Inflammatory macrophage treated with lipopolysaccharide for 1 hour (primary cell): ENCODE data around the gene ARHGAP11B.
"Not testable (repeated sequence)": the region's sequence is repeated elsewhere in the genome, so short reads cannot be mapped to it uniquely, and the experiment has no call there.

Source experiments
- DNase-seq, 2 donors: peaks; one replicate each; pipeline ENCODE4 v3.0.0-alpha.2; 2020 to 2022

ARHGAP11B gene

DNA sequence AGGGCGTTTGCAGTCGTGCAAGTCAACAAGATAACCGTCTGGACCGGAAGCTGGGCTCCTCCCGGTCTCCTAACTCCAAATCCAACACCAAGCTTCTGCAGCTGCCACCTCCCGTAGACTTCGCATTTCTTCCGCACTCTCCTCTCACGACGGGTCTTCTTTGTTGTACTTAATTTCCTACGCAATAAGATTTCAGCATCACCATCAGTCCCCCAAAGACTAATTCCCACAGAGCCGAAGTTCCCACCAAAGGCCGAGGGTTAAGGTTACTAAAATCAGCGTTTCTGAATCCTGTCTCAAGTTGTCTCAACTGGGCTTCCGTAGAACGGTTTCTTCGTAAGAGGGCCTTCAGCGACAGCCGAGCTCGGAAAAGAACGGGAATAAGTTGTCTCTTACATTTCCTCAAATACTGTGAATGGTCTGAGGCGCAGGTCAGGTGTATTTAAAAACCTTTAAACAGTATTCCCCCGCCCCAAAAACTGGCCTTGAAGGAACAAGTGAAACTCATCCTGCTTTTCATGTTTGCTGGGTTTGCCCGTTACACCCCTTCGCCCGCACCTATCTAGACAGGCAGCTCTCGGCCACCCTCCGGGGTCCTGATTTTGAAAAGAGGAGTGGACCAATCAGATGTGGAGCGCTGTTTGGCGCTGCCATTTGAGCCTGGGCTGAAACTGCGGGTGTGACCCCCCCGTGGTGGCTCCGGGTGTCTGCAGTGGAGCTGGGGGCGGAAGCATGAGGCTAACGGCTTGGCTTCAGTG lies at the start of gene ARHGAP11B:
Gene ARHGAP11B, plus strand, starts transcription at position 693 of the 758 bp plus-strand sequence.
- DNase-seq: peak; percentile 92 to 97

DNA sequence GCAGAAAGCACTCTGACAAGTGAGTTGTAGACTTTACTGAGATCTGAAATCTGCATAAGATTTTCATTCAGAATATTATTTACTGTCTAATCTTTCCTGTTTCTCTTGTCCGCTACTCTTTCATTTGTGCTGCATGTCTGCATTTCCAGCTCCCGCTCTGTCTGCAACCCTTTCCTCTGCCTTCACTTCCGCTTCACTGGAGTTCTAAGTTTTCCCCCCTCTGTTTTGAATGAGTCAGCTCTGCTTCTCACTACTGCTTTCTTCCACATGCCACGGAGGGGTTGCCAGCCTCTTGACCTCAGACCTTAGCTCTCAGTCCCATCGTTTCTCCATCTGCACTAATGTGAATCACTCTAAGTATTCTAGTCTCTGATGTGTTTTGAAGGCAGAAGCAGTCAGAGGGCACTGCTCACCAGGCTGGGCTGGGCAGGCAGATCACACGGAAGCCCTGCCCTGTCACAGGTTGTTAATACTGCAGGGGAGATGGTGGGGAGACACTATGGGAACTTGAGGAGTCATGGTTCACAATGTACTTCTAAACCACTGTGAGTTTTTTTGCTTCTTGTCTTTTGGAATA lies 46.4 kb upstream of the ARHGAP11B start:
- not testable (repeated sequence) for DNase-seq

DNA sequence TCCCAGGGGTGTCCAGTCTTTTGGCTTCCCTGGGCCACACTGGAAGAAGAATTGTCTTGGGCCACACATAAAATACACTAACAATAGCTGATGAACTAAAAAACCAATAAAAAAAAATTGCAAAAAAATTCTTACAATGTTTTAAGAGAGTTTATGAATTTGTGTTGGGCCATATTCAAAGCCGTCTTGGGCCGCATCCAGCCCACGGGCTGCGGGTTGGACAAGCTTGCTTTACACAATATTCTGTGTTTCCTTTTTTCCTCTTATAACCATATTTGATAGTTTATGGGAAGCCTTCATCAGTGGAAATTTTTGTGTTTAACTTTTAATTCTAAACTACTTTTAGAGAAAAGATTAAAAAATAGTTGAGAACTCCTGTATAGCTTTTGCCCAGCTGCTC lies 45.2 kb upstream of the ARHGAP11B start:
- DNase-seq: not testable (repeated sequence)

DNA sequence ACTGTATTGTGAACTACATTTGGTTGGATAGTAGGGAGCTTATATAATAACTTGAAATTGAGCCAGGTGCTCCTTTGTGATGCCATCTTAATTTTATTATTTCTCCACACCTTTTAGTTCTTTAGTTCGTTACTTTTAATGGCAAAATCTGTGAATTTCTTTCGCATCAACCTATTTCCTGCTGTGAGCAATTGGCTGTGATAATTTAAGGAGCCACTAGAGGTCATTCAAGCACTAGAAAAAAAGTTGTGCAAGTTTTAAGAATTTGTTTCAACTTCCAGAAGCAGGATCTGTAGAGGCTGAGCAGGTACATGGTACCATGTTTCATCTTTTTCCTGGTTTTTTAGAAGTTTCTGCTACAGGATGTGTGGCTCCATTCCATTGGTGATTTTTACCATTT lies 27.0 kb upstream of the ARHGAP11B start:
- not testable (repeated sequence) for DNase-seq

DNA sequence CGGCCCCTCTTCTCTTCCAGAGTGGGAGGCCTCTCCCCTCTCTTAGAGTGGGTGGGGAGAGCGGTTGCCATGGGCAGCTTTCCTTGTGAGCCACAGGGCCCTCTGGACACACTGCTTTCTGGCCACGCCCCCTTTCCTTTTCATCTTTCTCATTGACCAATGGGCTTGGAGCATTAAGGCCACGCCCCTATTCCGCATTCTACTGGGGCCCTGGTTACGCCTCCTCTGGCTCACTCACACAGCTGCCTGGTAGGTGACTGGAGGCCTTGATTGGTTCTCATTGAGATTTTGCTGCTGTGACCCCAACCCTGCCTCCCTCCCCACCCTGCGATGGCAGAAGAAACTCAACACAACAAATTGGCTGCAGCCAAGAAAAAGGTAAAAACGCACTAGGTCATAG lies 22.1 kb upstream of the ARHGAP11B start, which contains the start of gene GOLGA8H:
Gene GOLGA8H, plus strand, starts transcription at position 233 of the 400 bp plus-strand sequence. Its CDS starts 98 bp downstream, at position 331.
- DNase-seq: not testable (repeated sequence)

DNA sequence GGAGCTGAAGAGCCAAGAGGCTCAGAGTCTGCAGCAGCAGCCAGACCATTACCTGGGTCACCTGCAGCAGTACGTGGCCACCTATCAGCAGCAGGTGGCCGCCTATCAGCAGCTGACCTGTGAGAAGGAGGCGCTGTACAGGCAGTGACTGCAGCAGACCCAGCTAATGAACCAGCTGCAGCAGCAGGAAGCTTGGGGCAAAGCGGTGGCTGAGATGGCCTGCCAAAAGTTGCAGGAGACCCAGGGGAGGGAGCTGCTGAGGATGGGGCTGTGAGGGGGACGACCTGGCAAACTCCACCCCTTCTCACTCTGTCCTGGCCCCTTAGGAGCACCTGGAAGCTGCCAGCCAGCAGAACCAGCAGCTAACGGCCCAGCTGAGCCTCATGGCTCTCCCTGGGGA lies 13.7 kb upstream of the ARHGAP11B start:
- DNase-seq: not testable (repeated sequence)

DNA sequence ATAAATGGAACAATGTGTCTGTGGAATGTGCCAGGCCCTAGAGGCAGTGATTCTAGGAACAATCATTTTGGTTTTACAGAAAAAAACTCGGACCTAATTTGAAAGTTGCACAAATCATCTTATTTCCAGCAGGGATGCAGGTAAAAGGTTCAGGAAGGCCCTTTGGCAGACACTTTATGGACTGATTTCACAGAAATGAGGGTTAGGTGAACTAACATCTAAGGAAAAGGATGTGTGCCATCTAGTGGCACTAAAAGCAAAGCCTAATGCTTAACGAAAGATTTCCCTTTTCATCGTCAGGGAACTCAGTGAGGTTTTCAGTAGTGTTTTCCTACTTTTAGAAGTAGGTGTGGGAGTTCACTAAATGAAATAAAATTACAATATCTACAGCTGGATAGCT lies 4.6 kb upstream of the ARHGAP11B start:
- peak in 1 of 2 donors; percentile 11 for DNase-seq

DNA sequence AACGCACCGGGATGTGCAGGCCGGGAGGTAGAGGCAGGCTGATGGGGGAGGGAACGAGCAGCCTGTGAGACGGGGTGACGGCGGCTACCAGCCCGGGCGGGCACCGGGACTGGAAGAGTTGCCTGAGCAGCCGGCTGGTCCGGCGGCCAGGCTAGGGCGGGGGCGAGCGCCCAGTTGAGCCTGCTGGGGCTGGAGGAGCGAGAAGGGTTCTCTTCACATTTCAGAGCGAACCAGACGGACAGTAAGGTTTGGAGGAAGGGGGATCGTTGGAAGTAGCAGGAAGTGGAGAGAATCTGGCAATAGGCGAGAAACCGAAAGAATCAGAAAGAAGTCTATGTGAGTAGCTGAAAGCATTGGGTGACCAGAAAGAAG lies 252 bp downstream of the ARHGAP11B start:
- DNase-seq: peak; percentile 16 to 22

DNA sequence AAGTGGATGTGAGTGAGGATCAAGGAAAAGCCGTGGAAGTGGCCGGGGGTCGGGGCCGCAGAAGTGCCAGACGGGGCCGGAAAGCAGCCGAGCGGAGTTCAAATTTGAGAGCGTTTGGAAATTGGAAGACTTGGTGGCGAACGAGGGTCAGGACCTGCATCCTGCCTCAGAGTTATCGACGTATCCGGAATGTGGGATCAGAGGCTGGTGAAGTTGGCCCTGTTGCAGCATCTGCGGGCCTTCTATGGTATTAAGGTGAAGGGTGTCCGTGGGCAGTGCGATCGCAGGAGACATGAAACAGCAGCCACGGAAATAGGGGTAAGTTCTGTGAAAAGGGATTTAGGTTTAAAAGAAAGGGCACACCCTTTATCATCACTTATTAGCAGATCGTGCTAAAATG lies 704 bp downstream of the ARHGAP11B start:
- not testable (repeated sequence) for DNase-seq

DNA sequence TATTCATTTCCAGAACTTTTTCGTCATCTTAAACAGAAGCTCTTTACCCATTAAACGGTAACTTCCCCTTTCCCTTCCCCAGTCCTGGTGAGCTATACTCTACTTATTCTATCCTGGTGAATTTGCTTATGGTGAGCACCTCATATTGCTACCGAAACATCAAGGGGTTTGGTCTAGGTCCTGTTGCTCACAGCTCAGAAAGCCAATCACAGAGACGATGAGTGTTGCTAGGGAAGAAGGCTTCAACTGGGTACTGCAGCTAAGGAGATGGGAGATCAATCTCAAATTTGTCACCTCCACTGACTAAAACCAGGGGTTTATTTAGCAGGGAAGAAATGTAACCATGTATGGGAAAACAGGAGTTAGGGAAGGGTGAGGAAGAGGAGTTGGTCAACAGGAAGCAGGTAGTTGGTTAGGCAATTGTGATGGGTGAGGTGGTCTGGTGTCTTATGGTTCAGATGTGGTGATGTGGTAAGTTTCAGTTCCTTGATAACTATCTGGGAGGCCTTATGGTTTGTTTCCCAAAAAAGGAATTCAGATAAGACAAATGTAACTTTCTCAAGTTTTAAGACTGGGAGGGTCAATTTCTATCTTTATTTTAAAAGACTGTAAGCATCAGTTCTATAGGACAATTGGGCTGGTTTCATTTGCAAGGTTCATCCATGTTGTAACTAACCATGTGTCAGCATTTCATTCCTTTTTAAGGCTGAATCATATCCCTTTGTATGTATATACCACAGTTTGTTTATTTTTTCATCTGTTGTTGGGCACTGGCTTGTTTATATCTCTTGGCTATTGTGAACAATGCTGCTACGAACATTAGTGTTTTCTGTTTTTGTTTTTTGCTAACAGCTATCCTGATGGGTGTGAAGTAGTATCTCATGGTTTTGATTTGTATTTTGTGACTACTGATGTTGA lies 24.3 kb downstream of the ARHGAP11B start:
- peak; percentile 10 to 23 for DNase-seq

DNA sequence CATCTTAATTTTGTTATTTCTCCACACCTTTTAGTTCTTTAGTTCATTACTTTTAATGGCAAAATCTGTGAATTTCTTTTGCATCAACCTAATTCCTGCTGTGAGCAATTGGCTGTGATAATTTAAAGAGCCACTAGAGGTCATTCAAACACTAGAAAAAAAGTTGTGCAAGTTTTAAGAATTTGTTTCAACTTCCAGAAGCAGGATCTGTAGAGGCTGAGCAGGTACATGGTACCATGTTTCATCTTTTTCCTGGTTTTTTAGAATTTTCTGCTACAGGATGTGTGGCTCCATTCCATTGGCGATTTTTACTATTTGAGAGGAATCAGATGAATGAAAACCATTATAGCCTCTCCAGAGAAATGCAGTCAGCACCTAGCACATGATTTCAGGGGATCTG lies 35.2 kb downstream of the ARHGAP11B start:
- peak; percentile 6 to 56 for DNase-seq

DNA sequence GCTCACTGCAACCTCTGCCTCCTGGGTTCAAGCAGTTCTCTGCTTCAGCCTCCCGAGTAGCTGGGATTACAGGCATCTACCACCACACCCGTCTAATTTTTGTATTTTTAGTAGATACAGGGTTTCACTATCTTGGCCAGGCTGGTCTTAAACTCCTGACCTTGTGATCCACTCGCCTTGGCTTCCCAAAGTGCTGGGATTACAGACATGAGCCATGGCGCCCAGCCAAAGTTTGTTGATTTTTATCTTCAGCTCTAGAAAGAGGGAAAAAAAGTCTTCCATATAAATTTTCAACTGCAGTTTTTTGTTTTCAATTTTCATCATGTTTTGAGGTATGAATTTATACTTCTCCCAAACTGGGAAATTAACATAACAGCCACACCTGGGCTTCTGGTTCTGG lies 43.7 kb downstream of the ARHGAP11B start:
- not testable (repeated sequence) for DNase-seq

DNA sequence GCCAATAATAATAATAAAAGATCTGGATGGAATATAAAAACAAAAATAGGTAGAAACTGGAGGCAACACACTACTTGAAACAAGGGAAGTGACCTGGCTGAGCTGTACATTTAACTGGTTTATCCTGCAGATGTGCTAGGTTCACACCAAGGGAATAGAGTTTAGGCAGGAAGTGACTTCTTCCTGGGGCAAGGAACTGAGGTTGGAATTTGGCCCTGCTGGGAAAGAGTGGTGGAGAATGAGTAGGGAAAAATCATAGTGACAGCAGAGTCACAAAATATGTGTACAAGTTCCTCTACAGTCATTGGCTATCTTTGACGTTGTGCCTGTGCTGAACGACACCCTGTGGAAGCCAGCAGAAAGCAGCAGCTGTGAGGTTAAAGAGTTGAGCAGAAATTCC lies 44.1 kb downstream of the ARHGAP11B start:
- no peak for DNase-seq

DNA sequence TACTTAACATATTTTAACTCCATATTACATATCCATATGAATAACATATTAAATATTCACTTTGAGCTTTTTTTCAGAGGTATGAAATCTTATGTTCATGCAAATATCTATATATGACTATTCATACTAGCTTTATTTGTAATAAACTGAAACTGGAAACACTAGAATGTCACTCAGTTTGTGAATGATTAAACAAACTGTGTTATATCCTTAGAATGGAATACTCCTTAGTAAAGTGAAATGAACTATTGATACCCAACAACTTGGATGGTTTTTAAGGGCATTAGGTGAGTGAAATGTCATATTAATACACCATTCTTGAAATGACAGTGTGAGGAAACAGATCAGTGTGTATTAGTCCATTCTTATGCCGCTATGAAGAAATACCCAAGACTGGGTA lies 45.4 kb downstream of the ARHGAP11B start:
- DNase-seq: no peak

DNA sequence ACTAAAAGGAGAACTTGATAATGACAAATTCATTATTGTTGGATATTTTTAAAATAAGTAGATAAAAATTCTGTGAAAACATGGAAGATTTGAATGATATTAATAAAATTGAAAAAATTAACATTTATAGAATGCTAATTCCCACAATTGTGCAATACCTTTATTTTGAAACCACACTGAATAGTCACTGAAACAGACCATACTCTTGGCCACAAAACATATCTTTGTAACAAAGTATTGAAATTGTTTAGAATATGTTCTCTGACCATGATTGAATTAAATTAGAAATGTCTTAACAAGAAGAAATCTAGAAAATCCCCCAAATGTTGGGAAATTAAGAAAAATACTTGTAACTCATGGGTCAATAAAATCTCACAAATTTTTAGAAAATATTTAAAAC lies 49.2 kb downstream of the ARHGAP11B start:
- no peak for DNase-seq

DNA sequence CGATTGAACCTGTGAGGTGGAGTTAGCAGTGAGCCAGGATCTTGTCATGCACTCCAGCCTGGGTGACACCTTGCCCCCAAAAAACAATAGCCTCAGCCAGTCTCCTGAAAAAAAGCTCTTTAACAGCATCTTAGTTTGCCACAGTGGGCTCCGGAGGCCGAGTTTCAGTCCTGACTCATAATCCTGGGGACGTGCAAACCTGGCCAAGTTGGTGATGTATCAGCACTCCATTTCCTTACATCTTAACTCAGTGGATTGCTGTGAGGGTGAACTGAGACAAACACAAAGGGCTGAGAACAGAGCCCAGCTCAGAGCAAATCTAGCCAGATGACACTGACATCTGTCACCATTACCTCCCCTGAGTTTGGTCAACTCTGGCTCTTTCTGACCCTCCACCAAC lies 50.0 kb downstream of the ARHGAP11B start:
- DNase-seq: not testable (repeated sequence)

DNA sequence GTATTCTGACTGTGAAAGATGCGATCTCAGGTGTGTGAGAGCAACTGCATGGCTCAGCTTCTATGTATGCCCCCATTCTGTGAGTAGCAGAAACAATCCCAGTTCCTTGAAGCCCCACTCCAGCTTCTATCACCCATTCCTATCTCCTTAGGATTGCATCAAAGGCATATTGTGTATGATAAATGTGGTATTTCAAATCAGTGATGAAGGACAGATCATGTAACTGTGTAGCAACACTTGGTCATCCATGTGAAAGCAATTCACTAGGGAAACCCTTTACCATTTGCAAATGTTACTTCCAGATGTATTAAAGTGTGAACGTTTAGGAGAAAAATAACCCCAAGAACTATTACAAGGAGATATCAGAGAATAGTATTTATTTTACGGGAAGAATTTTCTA lies 55.1 kb downstream of the ARHGAP11B start:
- not testable (repeated sequence) for DNase-seq

DNA sequence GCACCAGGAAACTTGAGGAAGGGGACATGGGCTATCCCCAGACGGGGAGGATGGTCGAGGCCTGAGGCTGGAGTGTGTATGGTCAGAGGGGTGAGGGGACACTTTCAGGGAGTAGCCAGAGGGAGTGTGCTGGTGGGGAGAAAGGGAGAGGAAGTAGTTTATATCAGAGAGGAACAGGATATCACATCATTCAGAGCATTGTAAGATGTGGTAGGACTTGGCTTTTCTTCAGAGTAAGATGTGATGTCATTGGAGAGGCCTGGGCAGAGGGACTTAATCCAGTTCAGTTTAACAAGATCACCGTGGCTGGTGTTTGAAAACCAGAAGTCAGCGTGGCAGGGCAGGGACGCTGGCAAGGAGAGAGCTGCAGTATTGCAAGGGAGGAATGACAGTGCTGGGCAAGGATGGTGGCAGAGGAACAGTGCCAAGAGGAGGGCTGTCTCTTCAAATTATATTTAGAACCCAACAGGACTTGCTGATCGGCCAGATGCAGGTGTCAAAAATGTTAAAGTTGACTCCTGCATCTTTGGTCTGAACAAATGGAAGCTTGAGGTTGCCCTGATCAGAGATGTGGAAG lies 59.9 kb downstream of the ARHGAP11B start:
- peak in 1 of 2 donors; percentile 4 for DNase-seq

DNA sequence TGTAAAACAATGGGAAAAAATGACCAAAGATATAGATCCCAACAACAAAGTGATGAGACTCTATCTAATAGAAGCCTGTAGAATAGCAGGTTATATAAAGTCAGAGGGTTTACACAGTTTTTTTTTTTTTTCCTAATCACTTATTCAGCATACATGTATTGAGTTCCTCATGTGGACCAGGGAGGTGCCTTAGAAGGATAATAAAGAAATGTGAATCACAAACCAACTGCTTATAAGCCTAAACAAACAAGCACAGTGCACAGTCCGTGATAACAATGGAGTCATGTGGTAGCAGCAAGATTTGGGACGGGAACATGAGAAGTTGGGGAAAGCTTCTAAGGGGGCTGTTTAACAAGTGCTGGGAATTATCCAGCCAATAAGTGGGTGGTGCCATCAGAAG lies 60.7 kb downstream of the ARHGAP11B start:
- DNase-seq: not testable (repeated sequence)
